Measurements from ENCODE around the gene ZNF552.
"Not testable (repeated sequence)": the region's sequence is repeated elsewhere in the genome, so short reads cannot be mapped to it uniquely, and the experiment has no call there.

The ZNF552 gene

DNA sequence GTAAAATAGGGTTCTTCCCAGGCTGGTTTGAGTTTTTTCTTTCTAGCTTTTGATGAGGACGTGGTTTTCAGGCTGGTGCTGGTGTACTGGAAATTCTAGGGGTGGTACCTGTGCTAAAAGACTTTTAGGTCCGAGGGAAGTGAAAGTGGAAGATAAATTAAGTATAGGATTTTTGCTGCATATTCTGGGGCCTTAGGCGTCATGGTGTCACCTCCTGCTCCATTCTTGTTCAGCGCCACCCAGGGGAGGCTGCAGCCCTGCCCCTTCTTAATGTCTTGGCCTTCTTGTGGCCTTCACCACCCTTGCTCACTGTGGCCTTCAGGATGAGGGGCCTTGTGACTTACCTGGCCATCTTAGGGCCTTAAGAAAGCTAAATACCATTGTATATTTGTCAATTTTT is 12.4 kb downstream of the ZNF552 start:
- DNase-seq (ENCODE audit: insufficient read length, low spot score) (no peak), FAIRE-seq (peak; percentile 89)
- TF ChIP-seq POU2F2 (IDR thresholded peaks at IDR 0.05; ENCODE audit: low read depth, low read length) (peak; percentile 36; the same call in 1 of the 2 replicates), SPI1 (IDR thresholded peaks at IDR 0.05; ENCODE audit: low read depth, low read length) (peak; percentile 73), TAF1 (IDR thresholded peaks at IDR 0.05; ENCODE audit: low read depth, low read length) (no peak), POLR2AphosphoS5 (IDR thresholded peaks at IDR 0.05; ENCODE audit: low read depth, low read length) (no peak)

DNA sequence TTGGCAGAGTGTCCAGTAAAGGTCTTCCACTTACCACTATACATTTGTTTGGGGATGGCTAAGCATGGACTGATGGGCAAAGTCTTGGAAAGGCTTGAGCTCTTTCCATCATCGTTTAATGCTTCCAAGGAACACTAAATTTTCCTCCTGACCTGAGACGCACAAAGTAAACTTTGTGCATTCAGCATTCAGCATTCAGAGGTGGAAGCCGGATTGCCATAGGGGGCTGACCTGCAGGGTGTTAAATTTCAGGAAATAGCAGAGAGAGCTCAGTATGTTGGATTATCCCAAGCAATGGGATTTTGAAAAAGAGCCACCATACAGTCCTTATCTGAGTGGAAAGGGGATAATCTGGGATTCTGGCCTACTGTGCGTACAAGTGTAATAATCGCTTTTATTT is 14.0 kb downstream of the ZNF552 start:
- TF ChIP-seq PAX5 (IDR thresholded peaks at IDR 0.05; ENCODE audit: insufficient read depth, low read length, severe bottlenecking) (no peak), POLR2AphosphoS5 (IDR thresholded peaks at IDR 0.05; ENCODE audit: low read depth, low read length) (no peak), POLR2A (IDR thresholded peaks at IDR 0.05; ENCODE audit: low read depth, low read length) (no peak), SPI1 (IDR thresholded peaks at IDR 0.05; ENCODE audit: low read depth, low read length) (no peak), POU2F2 (IDR thresholded peaks at IDR 0.05; ENCODE audit: low read depth, low read length) (no peak), TAF1 (IDR thresholded peaks at IDR 0.05; ENCODE audit: low read depth, low read length) (no peak)
- DNase-seq (ENCODE audit: insufficient read length, low spot score) (no peak), FAIRE-seq (no peak)

DNA sequence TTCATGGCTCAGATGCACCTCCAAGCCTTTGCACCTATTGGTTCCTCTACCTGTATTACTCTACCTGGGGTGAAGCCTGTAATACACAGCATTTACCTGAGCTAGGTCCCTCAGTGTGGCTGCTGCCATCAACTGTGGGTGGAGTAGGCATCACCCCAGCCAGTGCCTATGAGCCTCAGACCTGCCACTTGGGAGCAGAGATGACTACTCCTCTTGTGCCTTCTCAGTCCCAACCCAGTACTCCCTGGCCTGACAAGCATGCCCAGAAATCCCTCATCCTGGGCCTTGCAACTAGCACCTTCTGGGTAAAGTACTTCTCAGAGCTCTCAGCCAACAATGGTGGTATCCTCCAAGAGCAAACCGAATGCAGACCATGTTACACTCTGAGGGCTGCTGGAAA is 18.1 kb downstream of the ZNF552 start:
- not testable (repeated sequence) for DNase-seq (ENCODE audit: insufficient read length, low spot score); FAIRE-seq

DNA sequence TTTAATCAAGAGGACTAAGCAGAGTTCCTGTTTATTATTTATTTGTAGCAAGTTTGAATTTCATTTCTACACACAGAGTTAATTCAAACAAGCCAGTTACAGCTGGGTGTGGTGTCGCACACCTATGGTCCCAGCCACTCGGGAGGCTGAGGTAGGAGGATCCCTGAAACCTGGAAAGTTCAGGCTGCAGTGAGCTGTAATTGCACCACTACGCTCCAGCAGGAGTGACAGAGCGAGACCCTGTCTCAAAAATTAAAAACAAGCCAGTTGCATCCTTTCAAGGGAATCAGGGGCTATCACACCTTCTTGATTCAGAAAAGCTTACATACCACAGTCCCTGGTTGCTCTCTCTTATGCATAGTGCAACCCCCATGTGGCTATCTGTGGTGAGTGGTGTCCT is 25.4 kb downstream of the ZNF552 start:
- DNase-seq (ENCODE audit: insufficient read length, low spot score) = no peak
- no peak for TF ChIP-seq POLR2AphosphoS5 (IDR thresholded peaks at IDR 0.05; ENCODE audit: low read depth, low read length)
- TF ChIP-seq TAF1 (IDR thresholded peaks at IDR 0.05; ENCODE audit: low read depth, low read length) = no peak
- TF ChIP-seq POLR2A (IDR thresholded peaks at IDR 0.05; ENCODE audit: low read depth, low read length) = no peak
- no peak for TF ChIP-seq PAX5 (IDR thresholded peaks at IDR 0.05; ENCODE audit: insufficient read depth, low read length, severe bottlenecking)
- TF ChIP-seq SPI1 (IDR thresholded peaks at IDR 0.05; ENCODE audit: low read depth, low read length) = no peak
- no peak for TF ChIP-seq POU2F2 (IDR thresholded peaks at IDR 0.05; ENCODE audit: low read depth, low read length)

DNA sequence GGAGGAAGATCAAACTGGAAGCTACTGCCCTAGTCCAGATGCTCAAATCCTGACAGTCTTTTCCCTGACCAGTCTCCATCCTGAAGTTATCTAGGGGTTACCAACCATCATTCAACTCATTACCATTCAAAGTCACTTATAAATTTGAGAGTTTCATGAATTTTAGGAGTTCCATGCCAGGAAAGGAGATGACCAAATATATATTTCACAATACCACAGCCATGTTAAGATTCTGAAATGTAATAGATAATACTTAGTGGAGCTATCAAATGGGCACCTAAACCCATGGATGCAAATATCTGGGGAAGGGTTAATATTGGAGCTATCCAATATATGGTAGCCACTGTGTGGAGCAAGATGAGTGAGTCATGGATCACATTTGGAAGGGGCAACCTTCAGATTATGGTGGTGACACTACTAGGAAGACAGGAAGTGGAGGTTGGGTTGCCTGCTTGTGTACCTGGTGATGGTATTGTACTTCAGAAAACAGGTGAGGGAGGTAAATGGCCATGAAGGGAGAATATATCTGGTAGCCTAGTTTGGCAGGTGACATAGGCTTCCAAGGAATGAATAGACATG is 26.5 kb downstream of the ZNF552 start:
- FAIRE-seq (peak; percentile 13), DNase-seq (ENCODE audit: insufficient read length, low spot score) (no peak)
- TF ChIP-seq SPI1 (IDR thresholded peaks at IDR 0.05; ENCODE audit: low read depth, low read length) (no peak), POU2F2 (IDR thresholded peaks at IDR 0.05; ENCODE audit: low read depth, low read length) (no peak), POLR2A (IDR thresholded peaks at IDR 0.05; ENCODE audit: low read depth, low read length) (no peak), TAF1 (IDR thresholded peaks at IDR 0.05; ENCODE audit: low read depth, low read length) (no peak), POLR2AphosphoS5 (IDR thresholded peaks at IDR 0.05; ENCODE audit: low read depth, low read length) (no peak), PAX5 (IDR thresholded peaks at IDR 0.05; ENCODE audit: insufficient read depth, low read length, severe bottlenecking) (no peak)

More for the DNA sequence above, 25.4 kb downstream of the ZNF552 start:
- FAIRE-seq = peak; percentile 16

DNA sequence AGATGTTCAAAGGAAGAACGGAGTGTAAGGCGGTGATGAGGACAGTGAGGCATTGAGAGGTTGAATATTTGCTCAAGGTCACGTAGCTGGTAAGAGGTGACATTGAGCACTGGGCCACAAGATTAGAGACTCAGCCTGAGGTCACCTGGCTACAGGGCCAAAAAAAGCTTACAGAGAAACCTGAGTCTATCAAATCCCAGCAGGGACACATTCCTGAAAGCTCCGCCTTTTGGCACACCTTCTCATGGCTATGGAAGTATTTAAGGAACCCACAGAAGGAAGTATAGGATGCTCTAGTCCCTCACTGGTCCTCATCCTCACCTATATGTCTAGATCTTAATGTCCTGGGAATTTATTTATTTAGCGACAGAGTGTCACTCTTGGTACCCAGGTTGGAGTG is 27.8 kb downstream of the ZNF552 start:
- TF ChIP-seq POLR2AphosphoS5 (IDR thresholded peaks at IDR 0.05; ENCODE audit: low read depth, low read length) = no peak
- TF ChIP-seq POLR2A (IDR thresholded peaks at IDR 0.05; ENCODE audit: low read depth, low read length) = no peak
- TF ChIP-seq PAX5 (IDR thresholded peaks at IDR 0.05; ENCODE audit: insufficient read depth, low read length, severe bottlenecking) = no peak
- no peak for TF ChIP-seq SPI1 (IDR thresholded peaks at IDR 0.05; ENCODE audit: low read depth, low read length)
- TF ChIP-seq POU2F2 (IDR thresholded peaks at IDR 0.05; ENCODE audit: low read depth, low read length) = no peak
- TF ChIP-seq TAF1 (IDR thresholded peaks at IDR 0.05; ENCODE audit: low read depth, low read length) = no peak
- DNase-seq (ENCODE audit: insufficient read length, low spot score) = no peak
- FAIRE-seq = no peak

DNA sequence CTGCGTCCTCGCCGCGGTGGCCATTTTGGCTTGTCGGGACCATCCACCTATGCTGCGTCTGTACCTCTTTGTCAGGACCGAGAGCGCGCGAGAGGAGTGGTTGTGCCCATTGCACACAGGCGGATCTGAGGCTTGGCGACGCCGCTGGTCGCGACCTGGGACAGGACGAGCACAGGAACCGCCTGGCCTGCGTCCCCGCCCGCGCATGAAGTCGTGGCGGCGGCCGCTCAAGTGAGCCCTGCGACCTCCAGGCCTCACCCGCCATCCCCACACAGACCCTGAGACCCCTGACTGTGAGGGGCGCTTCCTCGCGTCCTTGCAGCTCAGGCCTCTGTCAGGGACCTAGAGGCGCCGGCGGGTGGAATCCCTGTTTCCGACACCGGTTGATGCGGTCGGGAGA is 28.4 kb downstream of the ZNF552 start:
- TF ChIP-seq POLR2AphosphoS5 (IDR thresholded peaks at IDR 0.05; ENCODE audit: low read depth, low read length) = no peak
- no peak for TF ChIP-seq POU2F2 (IDR thresholded peaks at IDR 0.05; ENCODE audit: low read depth, low read length)
- TF ChIP-seq TAF1 (IDR thresholded peaks at IDR 0.05; ENCODE audit: low read depth, low read length) = no peak
- no peak for TF ChIP-seq PAX5 (IDR thresholded peaks at IDR 0.05; ENCODE audit: insufficient read depth, low read length, severe bottlenecking)
- TF ChIP-seq SPI1 (IDR thresholded peaks at IDR 0.05; ENCODE audit: low read depth, low read length) = no peak
- no peak for TF ChIP-seq POLR2A (IDR thresholded peaks at IDR 0.05; ENCODE audit: low read depth, low read length)
- DNase-seq (ENCODE audit: insufficient read length, low spot score) (no peak), FAIRE-seq (no peak)

DNA sequence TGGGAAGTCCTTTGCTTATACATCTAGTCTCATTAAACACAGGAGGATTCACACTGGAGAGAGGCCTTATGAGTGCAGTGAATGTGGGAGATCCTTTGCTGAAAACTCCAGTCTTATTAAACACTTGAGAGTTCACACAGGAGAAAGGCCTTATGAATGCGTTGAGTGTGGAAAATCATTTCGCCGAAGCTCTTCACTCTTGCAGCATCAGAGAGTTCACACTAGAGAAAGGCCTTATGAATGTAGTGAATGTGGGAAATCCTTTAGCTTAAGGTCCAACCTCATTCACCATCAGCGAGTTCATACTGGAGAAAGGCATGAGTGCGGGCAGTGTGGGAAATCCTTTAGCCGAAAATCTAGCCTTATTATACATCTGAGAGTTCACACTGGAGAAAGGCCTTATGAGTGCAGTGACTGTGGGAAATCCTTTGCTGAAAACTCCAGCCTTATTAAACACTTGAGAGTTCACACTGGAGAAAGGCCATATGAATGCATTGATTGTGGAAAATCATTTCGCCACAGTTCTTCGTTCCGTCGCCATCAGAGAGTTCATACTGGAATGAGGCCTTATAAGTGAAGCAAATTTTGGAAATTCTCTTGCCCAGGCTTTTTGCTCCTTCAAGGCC is 35.4 kb downstream of the ZNF552 start:
- no peak for FAIRE-seq
- TF ChIP-seq PAX5 (IDR thresholded peaks at IDR 0.05; ENCODE audit: insufficient read depth, low read length, severe bottlenecking) (no peak), POU2F2 (IDR thresholded peaks at IDR 0.05; ENCODE audit: low read depth, low read length) (no peak), POLR2A (IDR thresholded peaks at IDR 0.05; ENCODE audit: low read depth, low read length) (no peak), SPI1 (IDR thresholded peaks at IDR 0.05; ENCODE audit: low read depth, low read length) (no peak), TAF1 (IDR thresholded peaks at IDR 0.05; ENCODE audit: low read depth, low read length) (no peak), POLR2AphosphoS5 (IDR thresholded peaks at IDR 0.05; ENCODE audit: low read depth, low read length) (no peak)
- no peak for DNase-seq (ENCODE audit: insufficient read length, low spot score)

DNA sequence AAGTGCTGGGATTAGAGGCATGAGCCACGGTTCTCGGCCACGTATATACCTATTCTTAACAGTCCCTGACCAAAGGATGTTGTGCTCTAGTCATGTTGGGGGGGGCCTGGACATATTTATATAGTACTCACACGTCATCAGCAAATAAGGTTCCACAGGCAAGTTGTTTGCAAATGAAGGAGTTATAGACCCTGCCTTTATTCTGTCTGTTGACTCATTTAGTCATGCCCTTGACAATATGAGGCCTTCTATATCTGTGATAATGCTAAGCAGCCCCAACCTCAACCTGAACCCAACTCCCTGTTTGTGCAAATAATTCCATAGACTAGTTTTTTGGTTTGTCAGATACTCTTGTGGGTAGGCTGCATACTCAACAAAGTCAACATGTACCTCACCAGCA is 36.4 kb downstream of the ZNF552 start:
- DNase-seq (ENCODE audit: insufficient read length, low spot score) = no peak
- no peak for FAIRE-seq
- TF ChIP-seq POLR2AphosphoS5 (IDR thresholded peaks at IDR 0.05; ENCODE audit: low read depth, low read length) (no peak), POU2F2 (IDR thresholded peaks at IDR 0.05; ENCODE audit: low read depth, low read length) (no peak), POLR2A (IDR thresholded peaks at IDR 0.05; ENCODE audit: low read depth, low read length) (no peak), PAX5 (IDR thresholded peaks at IDR 0.05; ENCODE audit: insufficient read depth, low read length, severe bottlenecking) (no peak), SPI1 (IDR thresholded peaks at IDR 0.05; ENCODE audit: low read depth, low read length) (no peak), TAF1 (IDR thresholded peaks at IDR 0.05; ENCODE audit: low read depth, low read length) (no peak)

DNA sequence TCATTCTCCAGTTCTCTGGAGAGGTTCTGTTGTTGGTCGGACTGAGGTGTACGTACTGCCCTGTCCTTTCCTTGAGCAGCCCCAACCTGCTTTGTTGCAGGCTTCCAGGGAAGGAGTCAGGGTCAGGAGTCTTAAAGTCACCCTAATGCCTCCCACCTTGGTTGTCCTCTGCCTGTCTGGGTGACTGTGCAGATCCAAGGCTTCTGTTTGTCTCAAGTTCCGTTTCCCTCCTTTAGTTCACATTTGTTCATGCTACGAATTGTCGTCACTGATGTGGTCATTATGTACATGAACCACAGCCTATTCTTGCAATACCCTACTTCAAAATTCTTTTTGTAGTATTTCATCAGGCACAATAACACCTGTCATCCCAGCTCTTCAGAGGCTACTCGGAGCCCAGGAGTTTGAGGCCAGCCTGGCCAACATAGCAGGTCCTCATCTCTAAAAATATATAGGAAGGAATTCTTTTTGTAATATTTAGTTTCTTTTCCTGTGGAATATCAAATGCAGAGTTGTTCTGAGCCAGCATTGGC is 37.9 kb downstream of the ZNF552 start:
- no peak for FAIRE-seq
- TF ChIP-seq POU2F2 (IDR thresholded peaks at IDR 0.05; ENCODE audit: low read depth, low read length) (no peak), POLR2A (IDR thresholded peaks at IDR 0.05; ENCODE audit: low read depth, low read length) (no peak), TAF1 (IDR thresholded peaks at IDR 0.05; ENCODE audit: low read depth, low read length) (no peak), POLR2AphosphoS5 (IDR thresholded peaks at IDR 0.05; ENCODE audit: low read depth, low read length) (no peak)

More for the DNA sequence above, 37.9 kb downstream of the ZNF552 start:
- no peak for DNase-seq (ENCODE audit: insufficient read length, low spot score)
